ENCODE measurements around the gene HMGN1.
"Not testable (repeated sequence)": the region's sequence is repeated elsewhere in the genome, so short reads cannot be mapped to it uniquely, and the experiment has no call there.

Gene HMGN1

GRCh38 chr21:39348355-39349210, at the start of gene HMGN1:
Gene HMGN1, minus strand, starts transcription at chr21:39349088. Its CDS starts 171 bp downstream, at chr21:39348917.
- DNase-seq: peak; percentile 89 to 98 (median 92)

- no peak for DNase-seq
Observed at GRCh38 chr21:39397646-39398385, 48.9 kb upstream of the HMGN1 start.

- no peak for DNase-seq
Observed at GRCh38 chr21:39392981-39393380, 44.1 kb upstream of the HMGN1 start.

GRCh38 chr21:39390212-39390765, 41.4 kb upstream of the HMGN1 start:
- DNase-seq: no peak

GRCh38 chr21:39388811-39389155, 39.9 kb upstream of the HMGN1 start:
- no peak for DNase-seq

- DNase-seq: peak; percentile 75 to 89 (median 82)
Observed at GRCh38 chr21:39388038-39388810, 39.3 kb upstream of the HMGN1 start.

GRCh38 chr21:39387461-39388037, 38.7 kb upstream of the HMGN1 start:
- DNase-seq: peak; percentile 85 to 92 (median 89)

- DNase-seq: no peak
Observed at GRCh38 chr21:39386899-39387298, 38.0 kb upstream of the HMGN1 start.

- no peak for DNase-seq
Observed at GRCh38 chr21:39386194-39386593, 37.3 kb upstream of the HMGN1 start.

- DNase-seq: peak in 3 of 4 experiments; percentile 12 to 41 (median 23)
Observed at GRCh38 chr21:39385299-39386145, 36.6 kb upstream of the HMGN1 start.

GRCh38 chr21:39384674-39385298, 35.9 kb upstream of the HMGN1 start:
- no peak for DNase-seq

- DNase-seq: not testable (repeated sequence)
Observed at GRCh38 chr21:39382096-39382495, 33.2 kb upstream of the HMGN1 start.

GRCh38 chr21:39381009-39381408, 32.1 kb upstream of the HMGN1 start:
- DNase-seq: no peak

GRCh38 chr21:39379986-39380891, 31.4 kb upstream of the HMGN1 start:
- DNase-seq: peak; percentile 52 to 80 (median 70)

- DNase-seq: no peak
Observed at GRCh38 chr21:39377444-39378050, 28.7 kb upstream of the HMGN1 start.

- no peak for DNase-seq
Observed at GRCh38 chr21:39375446-39375845, 26.6 kb upstream of the HMGN1 start.

GRCh38 chr21:39374046-39374445, 25.2 kb upstream of the HMGN1 start:
- no peak for DNase-seq

GRCh38 chr21:39373634-39374033, 24.7 kb upstream of the HMGN1 start:
- DNase-seq: no peak

- not testable (repeated sequence) for DNase-seq
Observed at GRCh38 chr21:39369896-39370288, 21.0 kb upstream of the HMGN1 start.

- DNase-seq: no peak
Observed at GRCh38 chr21:39367783-39368182, 18.9 kb upstream of the HMGN1 start.
